GM06990 (cell line): Measurements from ENCODE around the gene CD200R1L.
A peak's percentile ranks its signal among the peaks of the same experiment; 100 is the strongest.
"Not testable (repeated sequence)": the region's sequence is repeated elsewhere in the genome, so short reads cannot be mapped to it uniquely, and the experiment has no call there.

Experiments used
- DNase-seq: peaks from one replicate; pipeline ENCODE4 v3.0.0-alpha.2; 2011; ENCODE audit not compliant: insufficient read length; ENCODE audit errors: extremely low read depth
- H3K27me3 ChIP-seq: replicated peaks from 2 replicates; pipeline ENCODE4 v1.6.0; 2011; ENCODE audit warnings: low read length; ENCODE audit not compliant: control insufficient read depth, insufficient read depth
- H3K36me3 ChIP-seq: 2 replicates; pipeline ENCODE4 v1.5.1; 2011; ENCODE audit warnings: low read length; ENCODE audit not compliant: control insufficient read depth, insufficient read depth
- H3K4me3 ChIP-seq: replicated peaks from 2 replicates; pipeline ENCODE4 v1.5.1; 2011; ENCODE audit warnings: low read depth, mild to moderate bottlenecking, control low read depth, low read length
- TF ChIP-seq, protein P1 (sequence below): IDR thresholded peaks from 2 replicates; pipeline ENCODE4 v1.5.1; 2011; ENCODE audit warnings: low read length, control low read depth, mild to moderate bottlenecking, inconsistent platforms; ENCODE audit not compliant: insufficient read depth, poor library complexity, severe bottlenecking

Gene CD200R1L

DNA sequence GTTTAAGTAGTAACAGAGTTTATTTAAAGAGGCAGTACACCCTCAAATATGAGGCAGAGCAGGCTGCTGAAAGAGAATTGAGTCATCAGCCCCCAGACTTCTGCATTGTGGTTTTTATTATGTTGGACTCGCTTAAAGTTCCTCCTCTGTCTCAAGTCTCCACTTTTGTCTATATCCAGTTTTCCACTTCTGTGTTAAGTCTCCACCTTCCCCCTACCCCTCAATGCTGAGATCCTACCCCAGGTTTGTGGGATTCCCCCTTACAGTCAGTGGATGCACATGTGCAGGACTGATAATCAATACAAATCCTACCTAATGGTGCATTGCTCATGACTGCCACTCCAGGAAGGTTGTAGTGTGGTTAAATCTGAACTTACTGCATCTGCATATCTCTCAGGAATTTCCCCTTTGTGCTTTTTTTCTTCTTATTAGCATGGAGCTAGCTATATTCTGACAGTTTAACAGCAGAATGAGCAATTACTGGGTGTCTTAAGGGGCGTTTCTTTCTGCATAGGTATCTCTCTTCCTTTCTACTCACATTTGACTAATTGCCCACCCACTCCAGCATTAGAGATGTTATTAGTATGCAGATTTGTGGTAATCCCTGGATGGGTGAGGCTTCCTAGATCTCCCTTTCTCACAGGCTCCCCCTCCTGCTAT lies 11.9 kb upstream of the CD200R1L start:
- DNase-seq, result peak; percentile 37
- H3K36me3 ChIP-seq, result no peaks in the 10 kb centered on the region
- TF ChIP-seq, protein P1, sequence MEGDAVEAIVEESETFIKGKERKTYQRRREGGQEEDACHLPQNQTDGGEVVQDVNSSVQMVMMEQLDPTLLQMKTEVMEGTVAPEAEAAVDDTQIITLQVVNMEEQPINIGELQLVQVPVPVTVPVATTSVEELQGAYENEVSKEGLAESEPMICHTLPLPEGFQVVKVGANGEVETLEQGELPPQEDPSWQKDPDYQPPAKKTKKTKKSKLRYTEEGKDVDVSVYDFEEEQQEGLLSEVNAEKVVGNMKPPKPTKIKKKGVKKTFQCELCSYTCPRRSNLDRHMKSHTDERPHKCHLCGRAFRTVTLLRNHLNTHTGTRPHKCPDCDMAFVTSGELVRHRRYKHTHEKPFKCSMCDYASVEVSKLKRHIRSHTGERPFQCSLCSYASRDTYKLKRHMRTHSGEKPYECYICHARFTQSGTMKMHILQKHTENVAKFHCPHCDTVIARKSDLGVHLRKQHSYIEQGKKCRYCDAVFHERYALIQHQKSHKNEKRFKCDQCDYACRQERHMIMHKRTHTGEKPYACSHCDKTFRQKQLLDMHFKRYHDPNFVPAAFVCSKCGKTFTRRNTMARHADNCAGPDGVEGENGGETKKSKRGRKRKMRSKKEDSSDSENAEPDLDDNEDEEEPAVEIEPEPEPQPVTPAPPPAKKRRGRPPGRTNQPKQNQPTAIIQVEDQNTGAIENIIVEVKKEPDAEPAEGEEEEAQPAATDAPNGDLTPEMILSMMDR, result peak; percentile 9
- H3K27me3 ChIP-seq, result no peaks in the 10 kb centered on the region
- H3K4me3 ChIP-seq, result no peak overlapping the region

GRCh38 chr3:112857526-112857925 lies 10.9 kb upstream of the CD200R1L start:
- TF ChIP-seq, protein P1, result no peak
- Histone ChIP-seq H3K27me3 (no peaks in the 10 kb centered on the region), H3K4me3 (no peak overlapping the region), H3K36me3 (no peaks in the 10 kb centered on the region)
- no peak for DNase-seq

GRCh38 chr3:112856537-112856936 lies 9.9 kb upstream of the CD200R1L start:
- TF ChIP-seq, protein P1, result no peak
- no peaks in the 10 kb centered on the region for H3K36me3 ChIP-seq
- H3K27me3 ChIP-seq, result no peaks in the 10 kb centered on the region
- no peak for DNase-seq
- no peak overlapping the region for H3K4me3 ChIP-seq

DNA sequence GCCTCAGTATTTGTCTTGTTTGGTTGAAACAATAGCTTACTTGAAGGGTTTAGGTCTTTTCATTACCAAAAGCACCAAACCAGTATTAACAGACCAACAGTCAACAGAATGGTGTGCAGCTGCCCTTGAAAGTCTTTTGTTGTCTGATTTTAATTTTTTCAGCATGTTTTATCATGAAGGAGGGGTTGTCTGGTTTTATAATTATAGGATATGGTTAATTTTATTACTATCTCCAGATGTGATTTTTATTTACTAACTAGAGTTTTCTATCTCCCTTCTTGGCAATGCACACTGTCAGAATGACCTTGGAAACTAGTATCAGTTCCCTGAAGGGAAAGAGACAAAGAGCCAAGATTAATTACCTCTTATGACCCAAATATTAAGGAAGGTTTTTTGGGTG lies 9.2 kb upstream of the CD200R1L start:
- TF ChIP-seq, protein P1, result no peak
- Histone ChIP-seq H3K36me3 (no peaks in the 10 kb centered on the region), H3K27me3 (no peaks in the 10 kb centered on the region), H3K4me3 (no peak overlapping the region)
- DNase-seq, result no peak

DNA sequence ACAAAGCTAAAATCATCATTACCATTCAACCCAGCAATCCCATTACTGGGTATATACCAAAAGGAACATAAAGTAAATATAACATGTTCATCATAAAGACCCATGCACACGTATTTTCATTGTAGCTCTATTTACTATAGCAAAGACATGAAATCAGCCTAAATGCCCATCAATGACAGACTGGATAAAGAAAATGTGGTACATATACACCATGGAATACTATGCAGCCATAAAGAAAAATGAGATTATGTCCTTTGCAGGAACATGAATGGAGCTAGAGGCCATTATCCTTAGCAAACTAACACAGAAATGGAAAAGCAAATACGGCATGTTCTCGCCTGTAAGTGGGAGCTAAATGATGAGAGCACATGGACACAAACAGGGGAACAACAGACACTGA lies 8.4 kb upstream of the CD200R1L start:
- not testable (repeated sequence) for H3K4me3 ChIP-seq, H3K36me3 ChIP-seq, H3K27me3 ChIP-seq, DNase-seq

GRCh38 chr3:112848196-112848595 lies 1.5 kb upstream of the CD200R1L start:
- TF ChIP-seq, protein P1, result no peak
- no peak overlapping the region for H3K4me3 ChIP-seq
- DNase-seq, result no peak
- no peaks in the 10 kb centered on the region for H3K27me3 ChIP-seq
- H3K36me3 ChIP-seq, result no peaks in the 10 kb centered on the region
